HepG2 (cell line): ENCODE results near the gene PRDX3.

Experiments used
- EED ChIP-seq: sonication (generic); formaldehyde crosslinking; IDR thresholded peaks from 2 replicates; pipeline ENCODE4 v1.5.0; 2020; ENCODE audit warnings: mild to moderate bottlenecking, missing genetic modification reagents
- MEIS1 ChIP-seq: sonication (generic); formaldehyde crosslinking; IDR thresholded peaks from 2 replicates; pipeline ENCODE4 v1.9.0; 2021; ENCODE audit warnings: mild to moderate bottlenecking, missing genetic modification reagents, moderate library complexity, borderline replicate concordance
- MIER2 ChIP-seq: IDR thresholded peaks from 2 replicates; pipeline ENCODE4 v1.6.1; 2016; ENCODE audit warnings: missing biosample characterization, missing genetic modification reagents
- NRL ChIP-seq: sonication (generic); formaldehyde crosslinking; IDR thresholded peaks from 2 replicates; pipeline ENCODE4 v1.5.0; 2020; ENCODE audit warnings: missing genetic modification reagents, mild to moderate bottlenecking, moderate library complexity, borderline replicate concordance
- TCF7L2 ChIP-seq: IDR thresholded peaks from 2 replicates; pipeline ENCODE4 v1.6.1; 2011; ENCODE audit warnings: mild to moderate bottlenecking, low read depth, low read length, moderate library complexity
- ZFX ChIP-seq: sonication (generic); formaldehyde crosslinking; IDR thresholded peaks from 2 replicates; pipeline ENCODE4 v1.4.0; 2020; ENCODE audit warnings: mild to moderate bottlenecking, low read depth, missing genetic modification reagents, moderate library complexity

GRCh38 chr10:119159332-119159731 is 19.3 kb downstream of the PRDX3 start:
- TF ChIP-seq EED = no peak
- no peak for TF ChIP-seq MEIS1
- no peak for TF ChIP-seq TCF7L2
- no peak for TF ChIP-seq NRL (CRISPR knock-in tag)
- no peak for TF ChIP-seq ZFX (CRISPR knock-in tag)
- no peak for TF ChIP-seq MIER2 (CRISPR knock-in tag)
